Endothelial cell (in vitro differentiated cells): ENCODE data around the gene WNT5A. TPM values are rescaled to one million over a fixed set of nuclear protein-coding genes. Genes with fewer than 3 reads are reported as not detected.

Source experiments
- DNase-seq: peaks from one replicate; pipeline ENCODE4 v3.0.0; 2021; ENCODE audit warnings: low spot score
- H3K27ac Mint-ChIP-seq: one replicate; pipeline ENCODE4 v1.8.0; 2021; ENCODE audit warnings: mixed read lengths, inconsistent platforms; ENCODE audit not compliant: unreplicated experiment
- H3K27me3 Mint-ChIP-seq: one replicate; pipeline ENCODE4 v1.8.0; 2021; ENCODE audit warnings: mild to moderate bottlenecking, moderate library complexity, mixed read lengths, inconsistent platforms; ENCODE audit not compliant: unreplicated experiment
- H3K36me3 Mint-ChIP-seq: one replicate; pipeline ENCODE4 v1.8.0; 2021; ENCODE audit warnings: mild to moderate bottlenecking, low read depth, mixed read lengths, inconsistent platforms; ENCODE audit not compliant: unreplicated experiment
- H3K4me1 Mint-ChIP-seq: one replicate; pipeline ENCODE4 v1.8.0; 2021; ENCODE audit warnings: mild to moderate bottlenecking, mixed read lengths, inconsistent platforms; ENCODE audit not compliant: unreplicated experiment
- H3K4me3 Mint-ChIP-seq: one replicate; pipeline ENCODE4 v1.8.0; 2021; ENCODE audit warnings: mild to moderate bottlenecking, mixed read lengths, inconsistent platforms; ENCODE audit not compliant: unreplicated experiment
- H3K9me3 Mint-ChIP-seq: one replicate; pipeline ENCODE4 v1.8.0; 2021; ENCODE audit warnings: mixed read lengths, inconsistent platforms; ENCODE audit not compliant: unreplicated experiment
- total RNA-seq: library from RNA; stranded (reverse); fragmentation: NEBNext Ultra II Directional; extraction: Animal tissue kit (Norgen Biotek cat#: 25700); gene quantifications from one replicate; pipeline ENCODE4 v1.2.1, GENCODE V29; 2021; ENCODE audit not compliant: unreplicated experiment
- TF ChIP-seq, protein P1 (sequence below): fragments of 200-600 bp; sonication (generic); IDR thresholded peaks from one replicate; pipeline ENCODE4 v1.5.0; 2021; ENCODE audit warnings: antibody characterized with exemption; ENCODE audit not compliant: unreplicated experiment

The WNT5A gene
- total RNA-seq, 1 donor from 2014 or later = 9.7 TPM

DNA sequence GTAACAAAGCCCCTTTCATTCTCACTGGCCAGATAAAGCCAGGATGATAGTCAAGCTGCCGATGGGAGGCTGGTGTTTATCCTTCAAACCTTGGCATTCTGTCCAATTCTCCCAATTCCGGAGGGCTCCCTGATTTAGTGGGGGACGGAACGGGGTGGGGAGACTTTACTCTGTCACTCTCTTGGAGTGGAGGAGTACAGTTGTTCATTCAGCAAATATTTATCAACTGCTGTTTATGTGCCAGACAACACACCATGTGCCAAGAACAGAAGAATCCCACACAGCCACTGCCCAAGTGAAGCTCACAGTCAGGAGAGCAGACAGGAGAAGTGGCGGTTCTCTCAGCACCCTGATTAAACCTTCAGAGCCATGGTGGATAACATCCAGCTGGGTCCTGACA is 63.3 kb downstream of the WNT5A start:
- Mint-ChIP-seq H3K36me3 (no peaks in the 10 kb centered on the region), H3K9me3 (no peaks in the 10 kb centered on the region), H3K27me3 (peaks cover 3% of the 10 kb centered on the region), H3K4me1 (no peaks in the 10 kb centered on the region), H3K27ac (no peak overlapping the region), H3K4me3 (no peak overlapping the region)
- TF ChIP-seq, protein P1, sequence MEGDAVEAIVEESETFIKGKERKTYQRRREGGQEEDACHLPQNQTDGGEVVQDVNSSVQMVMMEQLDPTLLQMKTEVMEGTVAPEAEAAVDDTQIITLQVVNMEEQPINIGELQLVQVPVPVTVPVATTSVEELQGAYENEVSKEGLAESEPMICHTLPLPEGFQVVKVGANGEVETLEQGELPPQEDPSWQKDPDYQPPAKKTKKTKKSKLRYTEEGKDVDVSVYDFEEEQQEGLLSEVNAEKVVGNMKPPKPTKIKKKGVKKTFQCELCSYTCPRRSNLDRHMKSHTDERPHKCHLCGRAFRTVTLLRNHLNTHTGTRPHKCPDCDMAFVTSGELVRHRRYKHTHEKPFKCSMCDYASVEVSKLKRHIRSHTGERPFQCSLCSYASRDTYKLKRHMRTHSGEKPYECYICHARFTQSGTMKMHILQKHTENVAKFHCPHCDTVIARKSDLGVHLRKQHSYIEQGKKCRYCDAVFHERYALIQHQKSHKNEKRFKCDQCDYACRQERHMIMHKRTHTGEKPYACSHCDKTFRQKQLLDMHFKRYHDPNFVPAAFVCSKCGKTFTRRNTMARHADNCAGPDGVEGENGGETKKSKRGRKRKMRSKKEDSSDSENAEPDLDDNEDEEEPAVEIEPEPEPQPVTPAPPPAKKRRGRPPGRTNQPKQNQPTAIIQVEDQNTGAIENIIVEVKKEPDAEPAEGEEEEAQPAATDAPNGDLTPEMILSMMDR = no peak
- no peak for DNase-seq

DNA sequence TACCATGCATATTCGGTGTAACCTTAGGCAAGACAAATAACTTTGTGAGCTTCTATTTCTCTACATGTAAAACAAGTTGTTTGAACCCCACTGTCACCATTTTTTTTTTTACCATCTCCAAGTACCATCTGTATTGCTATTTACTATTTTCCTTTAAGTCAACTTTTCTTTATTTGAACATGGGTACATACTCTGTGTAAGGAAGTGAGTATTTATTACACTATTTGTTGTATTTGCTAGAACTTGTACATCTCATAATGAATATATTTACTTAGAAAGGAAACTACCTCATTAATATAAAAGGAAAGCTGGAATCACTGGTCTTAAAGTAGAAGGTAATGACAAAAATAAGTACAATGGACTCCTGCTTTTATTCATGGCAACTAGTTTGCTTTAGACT is 69.9 kb downstream of the WNT5A start:
- no peak overlapping the region for H3K4me3 Mint-ChIP-seq
- H3K4me1 Mint-ChIP-seq = no peaks in the 10 kb centered on the region
- no peak for DNase-seq
- H3K27ac Mint-ChIP-seq = no peak overlapping the region
- no peaks in the 10 kb centered on the region for H3K36me3 Mint-ChIP-seq
- H3K27me3 Mint-ChIP-seq = no peaks in the 10 kb centered on the region
- TF ChIP-seq, protein P1 = no peak
- no peaks in the 10 kb centered on the region for H3K9me3 Mint-ChIP-seq

DNA sequence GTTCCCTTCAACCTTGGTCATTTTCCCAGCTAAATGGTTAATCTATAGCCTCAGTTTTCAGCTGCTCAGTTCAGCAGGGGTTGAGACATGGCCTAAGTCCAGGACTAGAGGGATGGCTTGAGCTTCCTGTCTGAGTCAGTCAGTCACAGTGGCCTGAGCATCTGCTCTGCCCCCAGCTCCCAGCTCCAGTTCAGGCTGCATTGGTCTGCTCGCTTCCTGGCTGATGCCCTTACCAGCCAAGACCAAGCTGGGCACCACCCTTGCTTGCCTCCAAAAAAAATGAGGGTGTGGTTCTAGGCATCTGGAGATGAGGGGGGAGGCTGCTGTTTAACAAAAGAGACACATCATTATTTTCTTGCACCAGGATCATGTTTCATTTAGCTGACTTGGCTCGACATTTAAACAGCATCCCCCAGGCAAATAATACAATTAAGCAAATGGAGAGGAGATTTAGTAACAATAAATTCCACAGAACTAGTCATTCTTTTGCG is 70.7 kb downstream of the WNT5A start:
- H3K4me3 Mint-ChIP-seq = no peak overlapping the region
- no peaks in the 10 kb centered on the region for H3K36me3 Mint-ChIP-seq
- no peak overlapping the region for H3K27ac Mint-ChIP-seq
- no peaks in the 10 kb centered on the region for H3K9me3 Mint-ChIP-seq
- no peaks in the 10 kb centered on the region for H3K27me3 Mint-ChIP-seq
- no peak for DNase-seq
- TF ChIP-seq, protein P1 = no peak
- no peaks in the 10 kb centered on the region for H3K4me1 Mint-ChIP-seq
